AG08395 (cell line): ENCODE results near the gene INSR.

ENCODE experiments used
- DNase-seq: peaks from one replicate; pipeline ENCODE4 v3.0.0; 2012; ENCODE audit warnings: mixed read lengths, low spot score

INSR gene

DNA sequence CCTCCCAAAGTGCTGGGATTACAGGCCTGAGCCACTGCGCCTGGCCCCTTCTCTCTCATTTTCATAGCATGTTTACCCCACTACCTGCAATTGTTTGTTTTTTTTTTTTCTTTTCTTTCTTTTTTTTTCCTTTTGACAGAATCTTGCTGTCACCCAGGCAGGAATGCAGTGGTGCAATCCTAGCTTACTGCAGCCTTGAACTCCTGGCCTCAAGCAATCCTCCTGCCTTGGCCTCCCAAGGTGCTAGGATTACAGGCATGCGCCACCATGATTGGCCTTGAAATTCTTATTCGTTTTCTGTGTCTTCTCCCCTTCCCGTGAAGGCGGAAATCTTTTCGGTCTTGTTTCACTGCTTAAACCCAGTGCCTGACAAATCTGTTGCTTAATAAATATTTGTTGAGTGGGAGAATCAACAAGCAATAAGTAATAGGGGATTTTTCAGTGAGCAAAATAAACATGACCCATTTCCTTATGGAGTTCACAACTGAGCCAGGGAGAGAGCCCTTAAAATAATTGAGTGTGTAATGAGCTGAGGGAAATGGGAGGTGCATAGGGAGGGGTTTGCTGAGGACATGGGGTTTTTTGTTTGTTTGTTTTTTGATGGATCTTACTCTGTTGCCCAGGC lies 1.8 kb upstream of the INSR start:
- no peak for DNase-seq

DNA sequence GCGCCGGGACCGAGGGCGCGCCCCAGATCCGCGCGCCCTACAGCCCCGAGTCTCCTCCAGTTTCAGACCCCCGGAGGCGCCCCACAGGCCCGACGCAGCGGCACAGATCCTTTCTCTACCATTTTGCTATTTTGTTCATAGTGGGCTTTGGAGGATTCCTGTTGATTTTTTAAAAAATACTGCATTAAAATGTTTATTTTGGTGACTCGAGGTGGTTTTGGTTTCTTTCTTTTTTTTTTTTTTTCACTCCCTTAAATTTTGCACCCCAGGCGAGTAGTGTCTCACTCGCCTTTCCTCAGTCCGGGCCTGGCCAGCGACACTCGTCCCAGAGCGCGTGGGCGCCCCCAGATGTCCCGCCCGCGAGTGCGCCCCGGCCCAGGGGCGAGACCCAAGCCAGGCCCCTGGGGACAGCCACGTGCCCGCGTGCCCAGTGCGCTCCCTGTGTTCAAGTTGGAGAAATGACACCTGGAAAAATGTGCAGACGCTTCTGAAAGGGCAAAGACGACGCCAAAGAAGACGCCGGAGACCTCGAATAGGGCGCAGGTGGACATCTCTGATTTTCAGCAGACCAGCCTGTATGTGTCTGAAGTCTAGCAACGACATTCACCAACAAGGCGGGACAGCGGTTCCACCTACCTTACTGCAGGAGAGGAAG lies 471 bp upstream of the INSR start:
- peak; percentile 68 for DNase-seq

GRCh38 chr19:7292950-7293761 lies 1.1 kb downstream of the INSR start:
- DNase-seq = no peak

DNA sequence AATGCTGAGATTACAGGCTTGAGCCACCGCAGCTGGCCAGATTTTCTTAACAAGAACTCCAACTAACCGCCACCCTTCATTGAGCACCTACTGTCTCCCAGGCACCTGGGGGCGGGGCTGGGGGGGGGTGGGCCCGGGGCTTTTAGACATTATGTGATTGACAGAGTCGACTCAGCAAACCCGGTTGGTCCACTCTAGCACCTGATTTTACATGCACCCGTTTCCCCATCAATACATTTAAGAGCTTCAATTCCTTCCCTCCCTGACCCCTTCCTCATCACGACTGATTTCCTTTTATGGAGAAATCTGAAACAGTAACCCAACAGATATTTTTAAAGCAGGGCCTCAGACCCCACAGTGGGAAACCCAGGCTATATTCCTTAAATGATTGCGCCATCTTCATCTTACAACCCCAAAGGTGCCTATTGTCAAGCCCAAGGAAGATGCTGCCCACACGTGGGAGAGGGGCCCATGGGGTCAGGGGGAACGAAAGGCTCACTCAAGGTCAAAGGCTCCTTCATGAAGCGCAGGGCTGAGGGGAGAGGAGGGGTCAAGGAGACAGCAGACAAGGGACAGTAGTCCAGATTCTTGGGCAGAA lies 1.8 kb downstream of the INSR start:
- no peak for DNase-seq

GRCh38 chr19:7288977-7289376 lies 5.2 kb downstream of the INSR start:
- DNase-seq = no peak

- no peak for DNase-seq
Measured at GRCh38 chr19:7288131-7288530, 6.1 kb downstream of the INSR start.

DNA sequence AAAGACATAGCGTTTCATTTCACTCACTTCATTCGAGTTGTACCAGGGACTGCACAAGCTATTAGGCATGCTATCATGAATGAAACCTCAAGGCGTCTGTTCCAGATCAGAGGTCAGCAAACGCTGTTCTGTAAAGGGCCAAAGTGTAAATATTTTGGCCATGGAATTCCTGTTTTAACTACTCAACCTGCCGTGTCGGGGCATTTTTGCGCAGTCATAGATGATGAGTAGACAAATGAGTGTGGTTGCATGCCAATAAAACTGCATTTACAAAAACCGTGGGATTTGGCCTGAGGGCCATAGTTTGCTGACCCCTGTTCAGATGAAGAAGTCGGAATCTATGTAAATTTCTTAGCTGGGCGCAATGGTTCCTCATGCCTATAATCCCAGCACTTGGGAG lies 6.5 kb downstream of the INSR start:
- DNase-seq = no peak

DNA sequence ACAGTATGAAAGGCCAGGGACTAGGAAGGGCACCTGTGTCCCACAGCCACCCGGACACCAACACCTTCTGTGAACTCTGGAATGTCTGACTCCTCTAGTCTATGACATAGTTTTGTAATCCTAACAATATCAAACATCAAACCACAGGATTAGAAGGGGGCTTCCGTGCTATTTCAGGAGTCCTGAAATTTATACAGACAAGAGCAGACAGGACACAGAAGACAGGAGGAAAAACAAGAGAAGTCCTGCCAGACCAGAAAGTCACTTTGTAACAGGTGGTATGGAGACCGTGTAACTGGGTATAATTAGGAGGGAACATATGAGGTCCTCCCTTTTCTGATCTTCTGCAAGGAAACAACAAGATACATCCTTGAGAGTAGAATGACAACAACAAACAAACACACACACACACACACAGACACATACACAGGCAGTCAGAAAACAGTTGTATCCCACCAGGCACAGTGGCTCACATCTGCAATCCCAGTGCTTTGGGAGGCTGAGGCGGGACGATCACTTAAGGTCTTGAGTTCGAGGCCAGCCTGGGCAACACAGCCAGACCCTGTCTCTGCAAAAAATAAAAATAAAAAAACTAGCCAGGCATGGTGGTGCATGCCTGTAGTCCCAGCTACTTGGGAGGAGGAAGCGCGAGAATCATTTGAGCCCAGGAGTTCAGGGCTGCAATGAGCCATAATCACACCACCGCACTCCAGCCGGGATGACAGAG lies 13.1 kb downstream of the INSR start:
- DNase-seq = no peak

DNA sequence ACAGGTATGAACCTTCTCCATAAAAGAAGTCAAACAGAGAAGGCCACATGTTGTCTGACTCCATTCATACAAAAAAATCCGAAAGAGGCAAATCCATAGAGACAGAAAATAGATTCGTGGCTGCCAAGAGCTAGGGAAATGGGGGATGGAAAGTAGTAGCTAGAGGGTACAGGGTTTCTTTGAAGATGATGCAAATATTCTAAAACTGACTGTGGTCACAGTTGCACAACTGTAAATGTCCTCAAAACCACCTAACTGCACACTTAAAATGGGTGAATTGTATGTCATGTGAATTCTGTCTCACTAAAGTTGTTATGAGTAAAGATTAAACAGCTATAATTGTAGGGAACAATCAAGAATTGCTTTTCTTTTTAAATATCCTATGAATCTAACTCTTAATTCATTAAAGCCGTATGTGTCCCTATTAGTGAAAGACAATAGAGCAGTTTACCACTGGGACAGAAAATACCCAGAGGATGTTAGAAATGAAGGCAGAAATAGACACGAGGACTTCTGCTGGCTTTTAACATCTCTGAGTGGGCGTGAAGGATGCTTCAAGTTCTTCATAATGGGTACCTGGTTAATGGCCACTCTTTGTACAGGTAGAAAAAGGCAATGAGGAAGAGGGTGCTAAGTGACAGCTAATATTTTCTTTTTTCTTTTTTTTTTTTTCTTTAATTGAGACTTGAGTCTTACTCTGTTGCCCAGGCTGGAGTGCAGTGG lies 21.2 kb downstream of the INSR start:
- DNase-seq = no peak

DNA sequence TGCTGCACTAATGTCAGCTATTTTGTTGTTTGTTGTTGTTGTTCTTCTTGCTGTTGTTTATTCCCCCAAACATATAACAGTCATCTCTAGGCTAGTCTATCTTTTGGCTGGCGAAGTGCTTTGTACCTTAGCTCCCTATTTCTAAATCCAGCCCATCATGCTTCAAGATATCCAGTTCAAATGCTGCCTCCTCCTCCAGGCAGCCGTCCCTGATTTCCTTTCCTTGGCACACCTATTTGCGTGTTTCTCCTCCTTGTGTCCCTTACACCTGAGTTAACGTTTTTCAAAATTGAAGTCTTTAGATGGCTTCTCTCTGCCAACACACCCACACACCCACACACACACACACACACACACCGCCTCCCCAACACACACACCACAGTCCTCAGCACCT lies 25.5 kb downstream of the INSR start:
- DNase-seq = no peak

DNA sequence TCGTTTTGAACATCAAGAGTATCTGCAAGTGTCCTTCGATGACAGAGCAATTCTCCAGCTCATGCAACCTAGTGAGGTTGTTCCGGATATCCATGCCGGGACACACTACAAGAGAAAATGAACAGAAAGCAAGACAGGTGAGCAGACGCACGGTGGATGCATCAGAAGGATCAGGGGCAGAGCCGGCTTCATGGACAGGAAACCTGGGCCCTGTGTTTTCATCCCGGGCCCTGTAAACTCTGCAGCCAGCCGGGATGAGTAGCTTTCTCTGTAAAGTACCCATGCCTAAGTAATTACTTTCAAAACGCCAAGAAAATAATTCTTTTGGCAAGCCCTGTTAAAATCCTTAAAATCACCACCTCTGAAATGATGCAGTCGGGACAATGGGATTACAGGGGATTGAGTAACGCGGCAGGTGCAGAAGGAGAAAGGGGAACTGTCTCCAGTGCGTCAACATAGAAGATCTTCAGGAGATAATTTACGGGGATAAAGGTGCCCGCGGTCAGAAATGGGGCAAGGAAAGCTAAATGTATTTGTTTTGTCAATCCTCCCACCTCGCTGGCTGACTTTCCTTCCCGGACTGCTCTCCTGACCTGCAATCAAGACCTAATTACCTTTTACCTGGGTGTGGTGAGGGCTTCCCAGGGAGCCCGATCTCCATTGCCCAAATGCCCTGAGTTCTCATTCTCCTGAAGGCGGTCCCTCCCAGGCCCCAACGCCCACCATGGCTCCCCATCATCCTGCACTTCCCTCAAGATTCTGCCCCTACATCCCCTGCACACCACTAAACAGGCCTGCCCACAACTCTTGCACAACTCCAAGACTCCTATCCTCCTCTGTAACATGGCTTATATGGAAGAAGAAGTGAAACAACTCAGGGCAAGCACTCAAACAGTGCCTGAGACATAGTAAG lies 26.2 kb downstream of the INSR start:
- DNase-seq = no peak

DNA sequence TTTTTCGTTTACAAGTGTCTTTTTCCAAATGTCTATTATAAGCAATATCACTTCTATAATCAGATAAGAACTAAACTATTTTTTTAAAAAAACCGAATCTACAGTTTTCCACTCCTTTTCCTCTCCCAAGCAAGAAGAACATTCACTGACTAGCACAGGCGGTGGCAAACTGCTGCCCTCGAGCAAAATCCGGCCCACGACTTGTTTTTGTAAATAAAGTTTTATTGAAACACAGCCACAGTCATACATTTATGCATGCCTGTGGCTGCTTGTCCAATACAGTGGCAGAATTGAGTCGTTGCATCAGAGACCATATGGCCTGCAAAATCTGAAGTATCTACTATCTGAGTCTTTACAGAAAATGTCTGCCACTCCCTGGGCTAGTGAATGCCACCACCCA lies 27.4 kb downstream of the INSR start:
- DNase-seq = no peak

GRCh38 chr19:7265963-7266362 lies 28.3 kb downstream of the INSR start:
- no peak for DNase-seq

DNA sequence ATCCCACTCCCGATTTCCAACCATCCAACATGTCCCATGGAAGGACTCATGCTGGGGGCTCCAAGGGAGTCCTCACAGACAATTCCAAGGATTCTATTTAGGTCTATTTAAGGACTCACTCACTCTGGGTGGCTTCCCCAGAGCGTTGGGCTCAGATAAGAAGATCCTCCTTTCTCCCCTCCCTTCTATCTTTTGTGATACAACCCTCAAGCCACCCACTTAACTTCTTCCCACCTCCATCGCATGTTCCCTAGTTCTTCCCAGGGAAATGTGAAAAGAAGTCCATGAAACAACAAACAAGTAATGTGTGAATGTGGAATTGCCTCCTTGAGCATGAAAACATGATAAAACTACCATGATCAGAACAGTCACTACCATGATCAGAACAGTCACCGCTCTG lies 29.4 kb downstream of the INSR start:
- DNase-seq = no peak

DNA sequence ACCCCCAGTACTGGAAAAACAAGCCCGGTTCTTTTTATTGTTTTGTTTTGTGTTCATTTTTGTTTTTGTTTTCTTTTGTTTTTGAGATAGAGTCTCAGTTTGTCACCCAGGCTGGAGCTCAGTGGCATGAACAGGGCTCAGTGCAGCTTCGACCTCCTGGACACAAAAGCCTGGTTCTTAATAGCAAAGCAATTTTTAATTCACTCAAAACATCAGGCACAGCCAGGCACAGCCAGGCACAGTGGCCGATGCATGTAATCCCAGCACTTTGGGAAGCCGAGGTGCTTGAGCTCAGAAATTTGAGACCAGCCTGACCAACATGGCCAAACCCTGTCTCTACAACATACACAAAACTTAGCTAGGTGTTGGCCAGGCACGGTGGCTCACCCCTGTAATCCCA lies 30.7 kb downstream of the INSR start:
- no peak for DNase-seq

DNA sequence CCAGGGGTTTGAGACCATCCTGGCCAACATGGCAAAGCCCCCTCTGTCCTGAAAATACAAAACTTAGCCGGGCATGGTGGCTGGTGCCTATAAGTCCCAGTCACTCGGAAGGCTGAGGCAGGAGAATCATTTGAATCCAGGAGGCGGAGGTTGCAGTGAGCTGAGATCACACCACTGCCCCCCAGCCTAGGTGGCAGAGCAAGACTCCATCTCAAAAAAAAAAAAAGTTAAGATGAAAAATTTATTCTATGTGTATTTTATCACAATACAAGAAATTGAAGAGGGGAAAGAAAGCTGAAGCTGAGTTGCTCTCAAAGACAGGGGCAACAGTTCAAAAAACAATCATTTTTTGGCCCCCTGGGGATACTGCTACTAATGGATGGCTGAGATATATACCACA lies 31.1 kb downstream of the INSR start:
- DNase-seq = no peak

GRCh38 chr19:7262470-7262869 lies 31.7 kb downstream of the INSR start:
- no peak for DNase-seq

GRCh38 chr19:7260161-7260560 lies 34.1 kb downstream of the INSR start:
- no peak for DNase-seq

DNA sequence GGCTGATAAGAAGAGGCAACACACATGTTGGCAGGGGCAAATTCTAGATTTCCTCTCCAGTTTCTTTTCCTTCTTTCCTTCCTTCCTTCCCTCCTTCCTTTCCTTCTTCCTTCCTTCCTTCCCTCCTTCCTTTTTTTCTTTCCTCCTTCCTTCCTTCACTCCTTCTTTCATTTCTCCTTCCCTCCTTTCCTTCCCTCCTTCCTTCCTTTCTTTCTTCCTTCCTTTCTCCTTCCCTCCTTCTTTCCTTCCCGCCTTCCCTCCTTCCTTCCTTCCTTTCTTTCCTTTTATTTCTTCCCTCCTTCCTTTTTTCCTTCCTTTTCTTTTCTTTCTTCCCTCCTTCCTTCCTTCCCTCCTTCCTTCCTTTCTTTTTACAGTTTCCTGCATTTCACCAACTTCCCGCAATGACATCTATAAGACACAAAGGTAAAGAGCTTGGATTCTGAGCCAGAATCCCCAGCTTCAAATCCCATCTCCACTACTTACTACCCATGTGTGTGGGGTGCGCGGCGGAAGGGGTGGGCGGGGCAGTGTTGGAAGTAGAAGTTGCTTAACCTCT lies 35.3 kb downstream of the INSR start:
- DNase-seq = no peak
